ENCODE measurements around the gene GRAMD4. TPM values are rescaled to one million over a fixed set of nuclear protein-coding genes. Genes with fewer than 3 reads are reported as not detected.

The GRAMD4 gene
- total RNA-seq, 4 donors from 2014 or later, result 146 to 981 (median 258) TPM

DNA sequence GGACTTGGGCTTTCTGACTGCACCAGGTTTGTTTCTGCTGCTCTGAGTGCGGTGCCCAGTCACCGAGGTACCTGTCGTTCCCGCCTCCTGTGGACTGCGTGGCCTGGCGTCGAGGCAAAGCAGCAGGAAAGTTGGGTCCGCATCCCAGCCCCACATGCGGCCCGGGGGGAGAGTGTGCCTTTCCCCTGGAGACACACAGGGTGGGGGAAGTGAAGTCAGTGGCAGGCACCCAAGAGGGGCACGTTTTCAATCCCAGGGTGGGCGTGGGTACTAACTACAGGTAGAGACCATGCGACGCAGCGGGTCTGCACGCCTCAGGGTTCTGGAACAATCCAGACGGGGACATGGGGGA is 25.3 kb upstream of the GRAMD4 start:
- no peak overlapping the region for H3K27ac ChIP-seq
- no peaks in the 10 kb centered on the region for H3K36me3 ChIP-seq
- in situ Hi-C loops (cut with MboI; ENCODE audit: low pct_ligation_motif_present in 1 of 4, low pct_unique_long_range_greater_than_20kb in 1 of 4, low sequenced_read_pairs in 3 of 4), result no loop called here
- H3K4me3 ChIP-seq, result no peak overlapping the region
- WGBS, 2 donors (ENCODE audit: low coverage in 1 of 2), result 95% methylated on average over 17 of the region's 17 CpGs; no CpG with 5 or more reads in 1 of the 2 donors
- DNase-seq, result no peak
- no peak for TF ChIP-seq POLR2A (IDR thresholded peaks at IDR 0.05)
- no peak for TF ChIP-seq POLR2AphosphoS5 (IDR thresholded peaks at IDR 0.05)
- TF ChIP-seq EP300 (IDR thresholded peaks at IDR 0.05; ENCODE audit: low read depth), result no peak
- TF ChIP-seq, protein P1, sequence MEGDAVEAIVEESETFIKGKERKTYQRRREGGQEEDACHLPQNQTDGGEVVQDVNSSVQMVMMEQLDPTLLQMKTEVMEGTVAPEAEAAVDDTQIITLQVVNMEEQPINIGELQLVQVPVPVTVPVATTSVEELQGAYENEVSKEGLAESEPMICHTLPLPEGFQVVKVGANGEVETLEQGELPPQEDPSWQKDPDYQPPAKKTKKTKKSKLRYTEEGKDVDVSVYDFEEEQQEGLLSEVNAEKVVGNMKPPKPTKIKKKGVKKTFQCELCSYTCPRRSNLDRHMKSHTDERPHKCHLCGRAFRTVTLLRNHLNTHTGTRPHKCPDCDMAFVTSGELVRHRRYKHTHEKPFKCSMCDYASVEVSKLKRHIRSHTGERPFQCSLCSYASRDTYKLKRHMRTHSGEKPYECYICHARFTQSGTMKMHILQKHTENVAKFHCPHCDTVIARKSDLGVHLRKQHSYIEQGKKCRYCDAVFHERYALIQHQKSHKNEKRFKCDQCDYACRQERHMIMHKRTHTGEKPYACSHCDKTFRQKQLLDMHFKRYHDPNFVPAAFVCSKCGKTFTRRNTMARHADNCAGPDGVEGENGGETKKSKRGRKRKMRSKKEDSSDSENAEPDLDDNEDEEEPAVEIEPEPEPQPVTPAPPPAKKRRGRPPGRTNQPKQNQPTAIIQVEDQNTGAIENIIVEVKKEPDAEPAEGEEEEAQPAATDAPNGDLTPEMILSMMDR (IDR thresholded peaks at IDR 0.05), result no peak
- H3K9me3 ChIP-seq, result no peaks in the 10 kb centered on the region
- H3K27me3 ChIP-seq, result no peaks in the 10 kb centered on the region
- peaks cover 15 to 58% (median 16%) of the 10 kb centered on the region in 4 donors for H3K4me1 ChIP-seq
- intact Hi-C loops (cut with DNase I; ENCODE audit: low total_unique reads), result no loop called here

DNA sequence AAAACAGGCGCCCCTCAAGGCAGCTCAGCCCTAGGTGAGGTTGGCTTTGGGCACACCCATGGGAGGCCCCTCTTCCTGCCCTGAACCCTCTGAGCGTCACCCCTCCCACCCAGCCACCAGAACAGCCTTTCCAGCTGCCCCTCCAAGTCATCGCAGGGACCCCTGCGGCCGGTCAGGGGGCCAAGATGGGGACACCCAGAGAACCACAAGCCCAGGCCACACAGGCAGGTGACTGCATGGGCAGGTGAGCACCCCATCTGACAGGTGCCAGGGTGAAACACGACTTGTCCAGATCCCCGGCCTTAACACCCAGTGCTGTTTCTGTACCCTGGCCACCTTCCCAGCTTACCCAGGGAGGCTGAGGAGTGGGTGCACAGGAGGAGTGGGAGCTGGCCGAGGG is 24.6 kb upstream of the GRAMD4 start:
- no peaks in the 10 kb centered on the region for H3K9me3 ChIP-seq
- peaks cover 15 to 58% (median 16%) of the 10 kb centered on the region in 4 donors for H3K4me1 ChIP-seq
- intact Hi-C loops (cut with DNase I; ENCODE audit: low total_unique reads), result no loop called here
- H3K27me3 ChIP-seq, result no peaks in the 10 kb centered on the region
- peak overlapping the region in 1 of 4 donors; percentile 80 for H3K27ac ChIP-seq
- H3K36me3 ChIP-seq, result no peaks in the 10 kb centered on the region
- WGBS, 2 donors (ENCODE audit: low coverage in 1 of 2), result 90% methylated on average over 8 of the region's 8 CpGs; no CpG with 5 or more reads in 1 of the 2 donors
- no peak for DNase-seq
- TF ChIP-seq POLR2A (IDR thresholded peaks at IDR 0.05) (no peak), EP300 (IDR thresholded peaks at IDR 0.05; ENCODE audit: low read depth) (no peak), POLR2AphosphoS5 (IDR thresholded peaks at IDR 0.05) (no peak)
- TF ChIP-seq, protein P1 (IDR thresholded peaks at IDR 0.05), result no peak
- in situ Hi-C loops (cut with MboI; ENCODE audit: low pct_ligation_motif_present in 1 of 4, low pct_unique_long_range_greater_than_20kb in 1 of 4, low sequenced_read_pairs in 3 of 4), result no loop called here
- no peak overlapping the region for H3K4me3 ChIP-seq

DNA sequence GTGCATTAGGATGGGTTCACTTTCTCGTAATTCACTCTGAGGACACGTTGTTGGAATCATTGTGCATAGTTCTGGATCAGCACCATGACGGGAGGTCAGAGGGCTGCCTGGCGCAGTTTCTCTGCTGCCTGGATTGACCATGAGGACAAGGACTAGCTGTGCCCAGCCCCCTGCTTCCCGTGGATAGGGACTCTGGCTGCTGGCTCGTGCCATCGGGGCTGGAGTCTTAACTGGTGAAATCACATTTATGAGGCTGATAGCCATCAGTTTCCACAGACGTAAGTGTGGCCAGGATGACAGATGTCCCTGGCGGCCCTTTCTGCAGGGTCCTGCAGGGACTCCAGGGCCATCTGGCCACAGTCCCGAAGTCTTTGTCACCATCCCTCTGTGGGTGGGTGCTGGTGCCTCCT is 24.1 kb upstream of the GRAMD4 start:
- intact Hi-C loops (cut with DNase I; ENCODE audit: low total_unique reads), result no loop called here

DNA sequence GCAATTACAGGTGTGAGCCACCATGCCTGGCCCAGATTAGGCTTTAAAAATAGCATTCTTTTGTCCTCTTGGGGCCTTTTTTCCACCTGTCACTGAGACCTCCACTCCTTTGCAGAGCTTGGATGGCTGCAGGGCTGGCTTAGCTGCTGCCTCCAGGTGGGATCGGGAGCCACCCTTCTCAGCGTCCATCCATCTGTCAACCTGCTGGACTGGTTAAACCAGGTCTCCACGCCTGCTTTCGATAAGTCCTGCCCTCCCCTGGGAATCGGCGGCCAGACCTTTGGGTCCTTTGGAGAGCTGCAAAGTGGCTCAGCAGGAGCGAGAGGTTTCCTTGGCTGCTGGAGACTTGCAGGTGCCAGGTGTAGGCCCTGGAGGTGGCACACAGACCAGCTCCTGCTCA is 23.4 kb upstream of the GRAMD4 start:
- WGBS, 2 donors (ENCODE audit: low coverage in 1 of 2), result 62% methylated on average over 7 of the region's 7 CpGs; no CpG with 5 or more reads in 1 of the 2 donors
- intact Hi-C loops (cut with DNase I; ENCODE audit: low total_unique reads) (no loop called here), in situ Hi-C loops (cut with MboI; ENCODE audit: low pct_ligation_motif_present in 1 of 4, low pct_unique_long_range_greater_than_20kb in 1 of 4, low sequenced_read_pairs in 3 of 4) (no loop called here)
- H3K27ac ChIP-seq, result peak overlapping the region; percentile 54 to 81 (median 68)
- H3K9me3 ChIP-seq, result no peaks in the 10 kb centered on the region
- H3K36me3 ChIP-seq, result no peaks in the 10 kb centered on the region
- peak; percentile 93 for DNase-seq
- TF ChIP-seq, protein P1 (IDR thresholded peaks at IDR 0.05), result peak in 4 of 5 experiments; percentile 40 to 79 (median 48)
- peak; percentile 41 for TF ChIP-seq EP300 (IDR thresholded peaks at IDR 0.05; ENCODE audit: low read depth)
- TF ChIP-seq POLR2A (IDR thresholded peaks at IDR 0.05), result no peak
- TF ChIP-seq POLR2AphosphoS5 (IDR thresholded peaks at IDR 0.05), result peak; percentile 37 to 83 (median 69)
- peaks cover 15 to 57% (median 16%) of the 10 kb centered on the region in 4 donors for H3K4me1 ChIP-seq
- H3K27me3 ChIP-seq, result no peaks in the 10 kb centered on the region
- H3K4me3 ChIP-seq, result no peak overlapping the region

More for the DNA sequence above, 24.1 kb upstream of the GRAMD4 start:
- Histone ChIP-seq H3K27ac (peak overlapping the region; percentile 54 to 81 (median 68)), H3K36me3 (no peaks in the 10 kb centered on the region), H3K27me3 (no peaks in the 10 kb centered on the region), H3K4me1 (peaks cover 15 to 58% (median 16%) of the 10 kb centered on the region in 4 donors), H3K9me3 (no peaks in the 10 kb centered on the region), H3K4me3 (no peak overlapping the region)
- WGBS, 2 donors (ENCODE audit: low coverage in 1 of 2), result 76% methylated on average over 10 of the region's 10 CpGs; no CpG with 5 or more reads in 1 of the 2 donors
- DNase-seq, result no peak
- TF ChIP-seq, protein P1 (IDR thresholded peaks at IDR 0.05), result no peak
- TF ChIP-seq POLR2AphosphoS5 (IDR thresholded peaks at IDR 0.05) (no peak), POLR2A (IDR thresholded peaks at IDR 0.05) (no peak), EP300 (IDR thresholded peaks at IDR 0.05; ENCODE audit: low read depth) (no peak)
- in situ Hi-C loops (cut with MboI; ENCODE audit: low pct_ligation_motif_present in 1 of 4, low pct_unique_long_range_greater_than_20kb in 1 of 4, low sequenced_read_pairs in 3 of 4), result no loop called here

All from transverse colon (tissue), 4 donors.